ENCODE measurements around the gene MEG3.

The MEG3 gene

DNA sequence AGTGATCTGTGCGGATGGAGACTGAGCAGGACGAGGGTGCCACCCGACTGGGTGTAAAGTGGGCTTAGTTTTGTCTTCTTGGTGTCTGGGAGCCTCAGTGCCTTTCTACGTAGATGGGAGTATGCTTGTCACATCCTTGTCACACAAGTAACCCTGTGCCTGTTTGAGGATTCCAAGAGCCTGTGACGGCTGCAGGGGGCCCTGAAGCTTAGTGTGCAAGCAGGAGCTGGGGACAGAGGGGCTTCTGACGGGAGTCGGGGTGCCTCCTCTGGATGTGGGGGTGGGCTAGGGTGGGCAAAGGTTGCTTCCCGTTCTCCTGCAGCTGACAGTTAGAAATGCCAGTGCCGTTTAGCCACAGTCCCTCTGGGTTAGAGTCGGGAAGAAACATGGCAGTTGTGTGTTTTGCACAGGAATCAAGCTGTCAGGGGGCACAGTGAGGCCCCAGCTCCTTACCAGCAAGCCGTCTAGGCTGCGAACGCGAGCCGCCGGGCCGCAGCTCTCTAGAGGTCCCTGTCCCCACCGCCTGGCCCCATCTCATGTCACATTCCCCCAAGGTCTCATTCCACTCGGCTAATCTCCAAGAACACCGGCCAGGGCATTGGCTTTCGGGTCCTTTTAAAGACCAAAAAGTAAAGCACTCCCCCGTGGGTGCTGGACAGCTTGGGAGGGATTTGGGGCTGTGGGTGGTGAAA lies 70.6 kb downstream of the MEG3 start:
- H4K20me1 ChIP-seq (ENCODE audit: control insufficient read depth, insufficient read depth, low read depth, low read length), result no peaks in the 10 kb centered on the region
- H3K4me3 ChIP-seq (ENCODE audit: low read length), result no peak overlapping the region
- H3K79me2 ChIP-seq (ENCODE audit: control insufficient read depth, low read length), result no peaks in the 10 kb centered on the region
- no peaks in the 10 kb centered on the region for H3K9me2 ChIP-seq (replicated peaks; ENCODE audit: control insufficient read depth, low read length)
- H3F3A ChIP-seq (ENCODE audit: control insufficient read depth, insufficient read depth), result no peaks in the 10 kb centered on the region
- TF ChIP-seq CTCF (IDR thresholded peaks at IDR 0.05; ENCODE audit: low read depth, low read length, poor library complexity, severe bottlenecking), result no peak
- no peak for TF ChIP-seq EZH2phosphoT487 (IDR thresholded peaks at IDR 0.05; ENCODE audit: borderline replicate concordance, low read length)
- H3K27ac ChIP-seq (ENCODE audit: low read depth, low read length), result no peak overlapping the region
- no peaks in the 10 kb centered on the region for H3K9me3 ChIP-seq (ENCODE audit: control insufficient read depth, insufficient read depth, low read length)
- H3K36me3 ChIP-seq (ENCODE audit: control insufficient read depth, low read length), result no peaks in the 10 kb centered on the region
- H3K4me1 ChIP-seq (ENCODE audit: control insufficient read depth, low read length), result no peaks in the 10 kb centered on the region
- H3K27me3 ChIP-seq (ENCODE audit: control insufficient read depth, low read length), result peaks cover 11% of the 10 kb centered on the region
- H3K4me2 ChIP-seq (ENCODE audit: low read length), result no peak overlapping the region

- peaks cover 11% of the 10 kb centered on the region for H3K27me3 ChIP-seq (ENCODE audit: control insufficient read depth, low read length)
- H3F3A ChIP-seq (ENCODE audit: control insufficient read depth, insufficient read depth), result no peaks in the 10 kb centered on the region
- no peaks in the 10 kb centered on the region for H4K20me1 ChIP-seq (ENCODE audit: control insufficient read depth, insufficient read depth, low read depth, low read length)
- no peaks in the 10 kb centered on the region for H3K4me1 ChIP-seq (ENCODE audit: control insufficient read depth, low read length)
- H3K79me2 ChIP-seq (ENCODE audit: control insufficient read depth, low read length), result no peaks in the 10 kb centered on the region
- no peak overlapping the region for H3K27ac ChIP-seq (ENCODE audit: low read depth, low read length)
- no peaks in the 10 kb centered on the region for H3K9me3 ChIP-seq (ENCODE audit: control insufficient read depth, insufficient read depth, low read length)
- no peaks in the 10 kb centered on the region for H3K9me2 ChIP-seq (replicated peaks; ENCODE audit: control insufficient read depth, low read length)
- H3K4me2 ChIP-seq (ENCODE audit: low read length), result no peak overlapping the region
- no peak for TF ChIP-seq EZH2phosphoT487 (IDR thresholded peaks at IDR 0.05; ENCODE audit: borderline replicate concordance, low read length)
- TF ChIP-seq CTCF (IDR thresholded peaks at IDR 0.05; ENCODE audit: low read depth, low read length, poor library complexity, severe bottlenecking), result no peak
- H3K4me3 ChIP-seq (ENCODE audit: low read length), result no peak overlapping the region
- H3K36me3 ChIP-seq (ENCODE audit: control insufficient read depth, low read length), result no peaks in the 10 kb centered on the region
These were observed 72.5 kb downstream of the MEG3 start for GRCh38 chr14:100898465-100898864.

DNA sequence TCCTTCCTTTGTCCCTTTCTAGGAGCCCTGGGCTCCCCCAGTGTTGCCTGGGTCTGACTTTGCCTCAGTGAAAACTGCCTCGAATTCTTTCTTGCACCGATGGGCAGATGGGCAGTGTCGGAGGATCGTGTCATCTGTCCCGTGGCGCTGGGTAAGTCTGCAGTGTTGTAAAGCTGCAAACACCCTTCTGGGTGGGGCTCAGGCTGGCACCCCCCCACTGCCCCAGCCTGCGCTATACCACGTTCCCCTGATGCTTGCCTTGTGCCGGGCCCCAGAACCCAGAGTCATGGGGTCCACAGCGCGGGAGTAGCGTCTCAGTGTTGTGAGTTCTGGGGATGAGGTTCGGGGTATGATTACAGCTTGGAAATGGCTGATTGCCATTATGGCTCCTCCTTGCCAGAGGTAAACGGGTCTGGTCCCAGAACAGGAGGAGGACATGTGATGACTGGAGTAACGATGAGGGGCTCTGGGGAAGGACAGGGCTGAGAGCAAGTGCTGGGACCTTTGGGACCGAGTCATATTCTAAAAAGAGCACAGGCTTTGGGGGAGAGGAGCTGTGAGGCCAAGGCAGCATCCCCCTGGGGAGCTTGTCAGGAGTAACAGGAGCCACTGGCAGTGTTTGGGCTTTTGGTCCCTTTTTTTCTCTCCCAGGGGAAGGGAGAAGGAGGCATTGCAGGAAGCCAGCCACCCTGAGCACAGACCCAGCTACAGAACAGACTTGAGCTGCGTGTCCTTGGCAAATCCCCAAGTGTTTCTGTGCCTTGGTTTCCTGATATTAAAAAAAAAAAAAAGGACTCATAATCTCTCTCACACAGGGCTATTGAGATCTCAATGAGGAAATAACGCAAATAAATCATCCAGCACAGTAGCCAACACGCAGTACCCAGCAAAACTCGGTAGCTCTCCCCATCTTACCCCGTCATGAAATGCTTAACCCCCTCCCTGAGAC lies 73.3 kb downstream of the MEG3 start:
- Histone ChIP-seq H3K4me1 (ENCODE audit: control insufficient read depth, low read length) (no peaks in the 10 kb centered on the region), H3K4me3 (ENCODE audit: low read length) (no peak overlapping the region), H3K9me2 (replicated peaks; ENCODE audit: control insufficient read depth, low read length) (no peaks in the 10 kb centered on the region), H4K20me1 (ENCODE audit: control insufficient read depth, insufficient read depth, low read depth, low read length) (no peaks in the 10 kb centered on the region), H3K36me3 (ENCODE audit: control insufficient read depth, low read length) (no peaks in the 10 kb centered on the region), H3K9me3 (ENCODE audit: control insufficient read depth, insufficient read depth, low read length) (no peaks in the 10 kb centered on the region), H3K27ac (ENCODE audit: low read depth, low read length) (no peak overlapping the region), H3K4me2 (ENCODE audit: low read length) (no peak overlapping the region), H3K27me3 (ENCODE audit: control insufficient read depth, low read length) (peaks cover 11% of the 10 kb centered on the region), H3K79me2 (ENCODE audit: control insufficient read depth, low read length) (no peaks in the 10 kb centered on the region), H3F3A (ENCODE audit: control insufficient read depth, insufficient read depth) (no peaks in the 10 kb centered on the region)
- TF ChIP-seq CTCF (IDR thresholded peaks at IDR 0.05; ENCODE audit: low read depth, low read length, poor library complexity, severe bottlenecking) (no peak), EZH2phosphoT487 (IDR thresholded peaks at IDR 0.05; ENCODE audit: borderline replicate concordance, low read length) (no peak)

Data from DOHH2 (cell line).